HG02970 (cell line): ENCODE results near the gene ITGB2.

ENCODE experiments used
- ATAC-seq: cut with Tn5 transposase; IDR thresholded peaks from one replicate; pipeline ENCODE4 v1.9.1; 2021; ENCODE audit warnings: mild to moderate bottlenecking, moderate library complexity, moderate number of reproducible peaks; ENCODE audit not compliant: unreplicated experiment, low FRiP score

The ITGB2 gene

GRCh38 chr21:44920694-44921604 is at the start of gene ITGB2:
Gene ITGB2, minus strand, starts transcription at chr21:44920899. Its CDS starts 10,117 bp downstream, at chr21:44910782.
- no peak for ATAC-seq

GRCh38 chr21:44969931-44970755 is 49.4 kb upstream of the ITGB2 start:
- no peak for ATAC-seq

GRCh38 chr21:44969066-44969670 is 48.5 kb upstream of the ITGB2 start:
- no peak for ATAC-seq

GRCh38 chr21:44967082-44968047 is 46.7 kb upstream of the ITGB2 start:
- ATAC-seq = no peak

- no peak for ATAC-seq
These were observed 45.7 kb upstream of the ITGB2 start for GRCh38 chr21:44966135-44967081.

- ATAC-seq = no peak
These were observed 44.7 kb upstream of the ITGB2 start for GRCh38 chr21:44965251-44966022.

- no peak for ATAC-seq
These were observed 43.7 kb upstream of the ITGB2 start for GRCh38 chr21:44964381-44964780.

GRCh38 chr21:44962403-44962966 is 41.8 kb upstream of the ITGB2 start:
- ATAC-seq = no peak

- no peak for ATAC-seq
These were observed 39.7 kb upstream of the ITGB2 start for GRCh38 chr21:44960141-44961092.

GRCh38 chr21:44959376-44960091 is 38.8 kb upstream of the ITGB2 start:
- no peak for ATAC-seq

GRCh38 chr21:44958471-44959191 is 37.9 kb upstream of the ITGB2 start:
- ATAC-seq = no peak

GRCh38 chr21:44957901-44958451 is 37.3 kb upstream of the ITGB2 start:
- no peak for ATAC-seq

- ATAC-seq = no peak
These were observed 36.5 kb upstream of the ITGB2 start for GRCh38 chr21:44957047-44957831.

GRCh38 chr21:44956356-44957046 is 35.8 kb upstream of the ITGB2 start:
- ATAC-seq = no peak
